Mammary epithelial cell (primary cell): Measurements from ENCODE around the gene SIK2.

Experiments used
- EZH2 ChIP-seq: IDR thresholded peaks from 2 replicates; pipeline ENCODE4 v1.6.1; 2012; ENCODE audit warnings: low read length, inconsistent platforms, borderline replicate concordance
- TF ChIP-seq, protein P1 (sequence below), 2 donors: IDR thresholded peaks in 1 of 2; conservative IDR thresholded peaks in 1 of 2; 2 replicates each; pipeline ENCODE4 v1.5.1; 2011 to 2012; ENCODE audit warnings: inconsistent platforms in 2 of 2, low read length in 2 of 2, mild to moderate bottlenecking in 2 of 2, control low read depth in 1 of 2, low read depth in 1 of 2; ENCODE audit not compliant: insufficient read depth in 1 of 2; ENCODE audit errors: extremely low read depth in 1 of 2

DNA sequence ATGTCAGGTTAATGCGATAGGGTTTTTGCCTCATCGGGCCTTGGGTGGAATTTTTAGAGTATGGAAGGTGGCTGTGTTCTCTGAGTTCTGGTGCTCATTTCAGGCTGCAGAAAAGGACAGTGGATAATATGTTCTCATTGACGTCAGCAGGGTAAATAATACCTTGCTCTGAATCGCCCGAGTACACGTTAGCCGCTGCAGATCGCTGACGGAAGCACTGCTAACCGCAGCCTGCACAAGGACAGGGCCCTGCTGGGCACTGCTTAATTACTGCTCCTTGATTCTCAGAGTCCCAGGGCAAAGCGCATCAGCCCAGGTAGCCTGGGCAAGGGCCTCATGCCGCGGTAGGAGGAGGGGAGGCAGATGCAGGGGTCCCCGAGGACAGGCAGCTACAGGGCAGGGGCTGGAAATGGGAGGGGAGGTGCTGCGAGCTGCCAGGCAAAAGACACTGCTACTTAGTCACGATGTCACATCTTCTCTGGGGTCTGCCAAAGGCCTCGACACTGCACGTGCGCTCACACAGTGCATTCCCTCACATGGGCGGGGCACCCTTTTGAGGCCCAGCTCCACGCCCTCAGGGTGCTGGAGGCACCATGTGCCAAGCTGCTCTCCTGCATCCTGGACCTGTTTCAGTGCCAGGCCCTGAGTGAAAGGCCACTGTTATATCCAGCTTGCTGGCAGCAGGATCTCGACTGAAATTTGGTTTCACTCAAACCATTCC, 128.8 kb downstream of the SIK2 start:
- TF ChIP-seq, protein P1, sequence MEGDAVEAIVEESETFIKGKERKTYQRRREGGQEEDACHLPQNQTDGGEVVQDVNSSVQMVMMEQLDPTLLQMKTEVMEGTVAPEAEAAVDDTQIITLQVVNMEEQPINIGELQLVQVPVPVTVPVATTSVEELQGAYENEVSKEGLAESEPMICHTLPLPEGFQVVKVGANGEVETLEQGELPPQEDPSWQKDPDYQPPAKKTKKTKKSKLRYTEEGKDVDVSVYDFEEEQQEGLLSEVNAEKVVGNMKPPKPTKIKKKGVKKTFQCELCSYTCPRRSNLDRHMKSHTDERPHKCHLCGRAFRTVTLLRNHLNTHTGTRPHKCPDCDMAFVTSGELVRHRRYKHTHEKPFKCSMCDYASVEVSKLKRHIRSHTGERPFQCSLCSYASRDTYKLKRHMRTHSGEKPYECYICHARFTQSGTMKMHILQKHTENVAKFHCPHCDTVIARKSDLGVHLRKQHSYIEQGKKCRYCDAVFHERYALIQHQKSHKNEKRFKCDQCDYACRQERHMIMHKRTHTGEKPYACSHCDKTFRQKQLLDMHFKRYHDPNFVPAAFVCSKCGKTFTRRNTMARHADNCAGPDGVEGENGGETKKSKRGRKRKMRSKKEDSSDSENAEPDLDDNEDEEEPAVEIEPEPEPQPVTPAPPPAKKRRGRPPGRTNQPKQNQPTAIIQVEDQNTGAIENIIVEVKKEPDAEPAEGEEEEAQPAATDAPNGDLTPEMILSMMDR (conservative IDR thresholded peaks at IDR 0.05 in 1 of 2, IDR thresholded peaks at IDR 0.05 in 1 of 2; ENCODE audit: extremely low read depth in 1 of 2, insufficient read depth in 1 of 2, low read depth in 1 of 2, low read length in 2 of 2) = no peak
- TF ChIP-seq EZH2 = no peak
